Activated CD4-positive, alpha-beta T cell treated with anti-CD3 and anti-CD28 coated beads, Interleukin-2, amount 10 ng/mL, durations not matched to agents 24 days and 14 days (primary cell): Measurements from ENCODE around the gene CFAP251. TPM values are rescaled to one million over a fixed set of nuclear protein-coding genes. Genes with fewer than 3 reads are reported as not detected.
A peak's percentile ranks its signal among the peaks of the same experiment; 100 is the strongest.

ENCODE experiments used
- DNase-seq: peaks from one replicate; pipeline ENCODE4 v3.0.0; 2022
- H3K27ac Mint-ChIP-seq: one replicate; pipeline ENCODE4 v1.8.0; 2022; ENCODE audit warnings: mild to moderate bottlenecking, mixed read lengths
- H3K27me3 Mint-ChIP-seq: one replicate; pipeline ENCODE4 v1.8.0; 2022; ENCODE audit warnings: mixed read lengths
- H3K36me3 Mint-ChIP-seq: one replicate; pipeline ENCODE4 v1.8.0; 2022; ENCODE audit warnings: low read depth, mild to moderate bottlenecking, mixed read lengths
- H3K4me1 Mint-ChIP-seq: one replicate; pipeline ENCODE4 v1.8.0; 2021; ENCODE audit warnings: mixed read lengths
- H3K4me3 Mint-ChIP-seq: one replicate; pipeline ENCODE4 v1.8.0; 2022; ENCODE audit warnings: mild to moderate bottlenecking, moderate library complexity, mixed read lengths
- H3K9me3 Mint-ChIP-seq: one replicate; pipeline ENCODE4 v1.8.0; 2021; ENCODE audit warnings: mixed read lengths
- intact Hi-C: fragments of 100-400 bp; cut with micrococcal nuclease; formaldehyde crosslinking; loops from one replicate; pipeline ENCODE4 v1.15.1; 2023
- total RNA-seq: library from RNA; stranded (reverse); gene quantifications from 2 replicates; pipeline ENCODE4 v1.2.3, GENCODE V29; 2022

The CFAP251 gene
- total RNA-seq, 1 donor from 2014 or later: 1.1 TPM

DNA sequence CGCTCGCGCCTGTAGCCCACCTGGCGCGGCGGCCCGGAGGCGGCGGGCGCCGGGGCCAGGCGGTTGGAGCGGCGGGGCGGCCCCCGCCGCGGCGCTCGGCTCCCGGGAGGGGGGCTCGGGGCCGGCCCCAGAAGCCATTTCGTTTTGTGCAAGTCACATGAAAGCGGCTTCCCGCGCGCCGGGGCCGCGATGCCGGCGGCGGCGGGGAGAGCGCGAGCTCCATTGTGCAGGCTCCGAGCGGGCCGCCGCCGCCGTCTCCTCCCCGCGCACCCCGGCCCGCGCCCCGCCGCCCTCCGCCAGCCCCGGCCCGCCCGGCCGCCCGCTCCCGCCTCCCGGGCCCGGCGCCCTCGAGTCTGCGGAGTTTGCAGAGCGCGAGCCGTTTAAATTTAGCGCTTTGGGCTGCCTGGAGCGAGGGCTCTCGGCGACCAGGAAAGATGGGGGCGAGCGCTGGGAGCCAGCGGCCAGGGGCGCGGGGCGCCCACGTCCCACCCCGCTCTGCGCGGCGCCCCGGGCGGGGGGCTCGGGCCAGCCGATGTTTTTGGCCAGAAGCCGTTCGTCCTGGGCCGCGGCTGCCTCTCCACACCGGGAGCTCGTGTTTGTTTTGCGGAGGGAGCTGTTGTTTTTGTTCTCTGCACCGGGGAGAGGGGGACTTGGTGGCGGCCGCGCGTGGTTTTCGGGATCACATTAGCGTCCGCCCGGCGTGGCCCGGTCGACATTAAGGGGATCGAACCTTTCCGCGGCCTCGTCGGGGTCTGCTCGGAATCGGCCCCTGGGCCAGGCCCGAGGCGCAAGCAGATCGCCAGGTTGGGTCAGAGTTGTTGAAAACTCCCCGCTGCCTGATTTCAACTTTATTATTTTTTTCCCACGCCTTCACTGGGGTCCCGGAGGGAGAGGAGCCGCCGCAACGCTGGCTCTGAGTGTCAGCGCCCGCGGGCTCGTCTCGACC, 104.3 kb downstream of the CFAP251 start:
- Mint-ChIP-seq H3K4me3 (peak overlapping the region; percentile 82), H3K4me1 (peaks cover 13% of the 10 kb centered on the region), H3K27ac (peak overlapping the region; percentile 72), H3K36me3 (peaks cover 4% of the 10 kb centered on the region), H3K9me3 (no peaks in the 10 kb centered on the region), H3K27me3 (peaks cover 26% of the 10 kb centered on the region)
- intact Hi-C loops: loop anchor here (5.0 kb wide), 1 partner anchor 105 kb away; the partner anchor contains the start of gene CFAP251
- DNase-seq: peak; percentile 83

DNA sequence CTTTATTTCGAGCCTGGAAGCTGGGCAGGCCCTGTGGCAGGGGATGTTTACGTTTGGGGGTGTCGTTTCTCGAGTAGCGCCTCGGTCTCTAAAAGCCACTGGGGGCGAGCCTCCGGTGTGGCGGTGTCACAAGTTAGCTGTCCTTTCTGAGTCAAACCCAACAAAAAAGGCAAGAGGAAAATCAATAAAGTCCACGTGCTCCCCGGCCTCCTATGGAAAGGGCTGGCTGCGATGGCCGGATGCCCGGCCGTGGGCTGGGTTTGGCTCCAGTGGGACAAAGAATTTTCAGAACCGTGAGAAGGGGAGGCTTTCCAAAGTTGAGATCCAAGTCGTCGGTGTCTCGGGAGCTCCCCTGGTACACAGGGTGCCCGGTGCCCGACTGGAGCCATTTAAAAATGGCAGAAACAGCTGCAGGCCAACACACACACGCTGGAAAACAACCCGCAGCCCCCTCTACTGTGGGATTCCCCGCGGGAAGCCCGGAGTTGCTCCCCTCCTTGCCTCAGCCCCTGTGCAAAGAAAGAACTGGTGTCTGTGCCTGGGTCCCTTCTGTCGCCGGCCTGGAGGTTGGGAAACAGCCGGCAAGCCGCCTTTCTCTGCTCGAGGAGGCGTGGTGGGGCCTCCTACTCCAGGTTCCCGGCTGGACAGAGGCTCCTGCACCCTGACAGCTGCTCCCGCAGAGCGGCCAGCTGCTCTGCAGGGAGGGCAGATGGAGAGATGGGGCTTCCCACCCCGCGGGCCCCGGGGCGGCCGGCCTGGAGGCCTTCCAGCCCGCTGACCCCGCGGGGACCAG, 105.1 kb downstream of the CFAP251 start:
- peaks cover 4% of the 10 kb centered on the region for H3K36me3 Mint-ChIP-seq
- H3K4me1 Mint-ChIP-seq: peaks cover 13% of the 10 kb centered on the region
- no peaks in the 10 kb centered on the region for H3K9me3 Mint-ChIP-seq
- H3K27ac Mint-ChIP-seq: peak overlapping the region; percentile 72
- intact Hi-C loops: loop anchor here (5.0 kb wide), 1 partner anchor 106 kb away; the partner anchor contains the start of gene CFAP251
- peak; percentile 65 for DNase-seq
- H3K4me3 Mint-ChIP-seq: peak overlapping the region; percentile 82
- H3K27me3 Mint-ChIP-seq: peaks cover 26% of the 10 kb centered on the region

DNA sequence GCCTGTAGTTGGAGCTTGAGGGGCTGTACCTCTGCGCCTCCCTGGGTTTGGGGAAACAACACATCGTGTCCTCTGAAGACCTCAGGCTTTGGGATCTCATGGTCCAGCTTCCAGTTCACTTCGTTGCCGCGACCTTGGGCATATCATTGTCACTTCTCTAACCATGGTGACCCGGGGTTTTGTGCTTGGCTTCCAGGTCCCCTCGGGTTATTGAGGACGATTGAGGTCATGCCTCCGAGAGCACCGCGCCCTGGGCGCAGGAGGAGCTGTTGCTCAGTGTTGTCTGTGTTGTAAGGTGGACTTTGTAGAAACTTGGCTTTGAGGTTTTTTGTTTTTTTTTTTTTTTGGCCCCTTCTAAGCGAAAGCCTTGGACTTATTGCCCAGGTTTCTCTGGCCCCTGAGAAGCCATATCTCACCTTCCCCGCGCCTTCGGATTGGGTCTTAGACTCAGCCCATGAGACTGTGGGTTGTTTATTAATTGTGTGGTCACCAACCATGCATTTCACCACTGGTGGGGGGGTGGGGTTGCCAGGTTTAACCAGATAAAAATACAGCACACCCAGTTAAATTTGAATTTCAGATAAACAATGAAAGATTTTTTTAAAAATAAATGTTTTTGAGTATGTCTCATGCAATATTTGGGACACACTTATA, 105.9 kb downstream of the CFAP251 start:
- intact Hi-C loops: loop anchor here (5.0 kb wide), 1 partner anchor 107 kb away; the partner anchor contains the start of gene CFAP251
- H3K4me1 Mint-ChIP-seq: peaks cover 14% of the 10 kb centered on the region
- H3K36me3 Mint-ChIP-seq: peaks cover 2% of the 10 kb centered on the region
- H3K9me3 Mint-ChIP-seq: no peaks in the 10 kb centered on the region
- peaks cover 23% of the 10 kb centered on the region for H3K27me3 Mint-ChIP-seq
- DNase-seq: no peak
- no peak overlapping the region for H3K27ac Mint-ChIP-seq
- no peak overlapping the region for H3K4me3 Mint-ChIP-seq

DNA sequence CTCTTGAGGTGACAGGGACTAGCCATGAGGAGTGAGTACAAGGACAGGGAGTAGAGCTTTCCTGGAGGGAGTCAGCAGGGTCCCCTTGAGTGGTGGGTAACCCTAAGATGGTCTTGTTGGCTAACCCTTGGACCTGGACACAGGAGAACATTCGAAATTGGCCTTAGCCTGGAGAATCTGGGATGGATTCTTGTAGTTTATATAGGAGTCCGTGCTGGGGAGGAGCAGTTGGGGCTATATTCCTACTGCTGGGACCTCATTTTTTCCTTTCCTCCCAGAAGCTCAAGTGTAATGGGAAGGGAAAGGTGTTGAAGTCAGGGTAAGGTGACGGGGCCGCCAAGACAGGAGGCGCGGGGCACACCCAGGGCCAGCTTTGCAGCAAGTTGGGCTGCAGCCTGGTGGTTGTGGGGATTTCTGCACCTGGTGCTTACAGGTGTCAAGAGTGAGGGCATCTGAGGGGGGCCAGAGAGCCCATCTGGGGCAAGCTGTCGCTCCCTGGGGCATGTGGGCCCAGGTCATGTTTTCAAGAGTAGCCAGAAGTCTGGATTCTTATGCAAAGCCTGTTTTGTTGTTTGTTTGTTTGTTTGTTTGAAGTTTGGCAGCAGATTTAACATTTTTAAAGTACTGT, 108.4 kb downstream of the CFAP251 start:
- Mint-ChIP-seq H3K4me3 (no peak overlapping the region), H3K4me1 (peaks cover 7% of the 10 kb centered on the region), H3K27me3 (peaks cover 7% of the 10 kb centered on the region), H3K9me3 (no peaks in the 10 kb centered on the region), H3K36me3 (peaks cover under 1% of the 10 kb centered on the region), H3K27ac (no peak overlapping the region)
- DNase-seq: no peak
- intact Hi-C loops: no loop called here

DNA sequence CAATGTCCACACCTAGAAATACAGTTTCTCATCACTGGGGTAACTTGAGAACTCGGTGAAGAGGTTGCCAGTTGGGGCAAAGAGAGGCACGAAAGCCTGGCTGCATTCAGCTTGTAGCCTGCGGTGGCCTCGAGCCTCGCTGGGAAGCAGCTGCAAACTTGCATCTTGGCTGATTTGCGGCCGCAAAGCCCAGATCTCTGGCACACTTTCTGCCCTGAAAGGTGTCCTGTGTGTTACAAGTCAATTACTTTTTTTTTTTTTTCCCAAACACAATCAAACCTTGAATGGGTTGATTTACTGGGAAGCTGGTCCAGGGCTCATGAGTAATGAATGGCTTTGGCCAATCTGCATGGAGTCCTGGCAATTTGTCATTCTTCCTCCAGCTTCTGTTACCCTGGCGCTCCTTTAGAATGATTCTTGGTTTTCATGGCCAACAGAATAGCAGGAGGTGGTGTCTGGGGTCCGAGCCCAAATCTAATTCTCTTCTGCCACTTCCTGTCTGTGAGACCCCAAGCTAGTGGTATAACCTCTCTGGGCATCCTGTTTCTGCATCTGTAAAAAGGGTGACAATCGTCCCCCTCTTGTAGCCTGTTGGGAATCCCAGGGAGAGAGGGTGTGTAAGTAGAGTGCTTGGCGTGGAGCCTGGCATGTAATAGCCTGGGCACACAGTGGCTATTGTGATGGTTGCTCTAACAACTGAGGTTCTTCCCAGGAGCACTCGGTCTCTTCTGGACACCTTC, 109.9 kb downstream of the CFAP251 start:
- no peaks in the 10 kb centered on the region for H3K9me3 Mint-ChIP-seq
- H3K4me1 Mint-ChIP-seq: peaks cover 4% of the 10 kb centered on the region
- intact Hi-C loops: no loop called here
- no peak overlapping the region for H3K27ac Mint-ChIP-seq
- no peak for DNase-seq
- H3K27me3 Mint-ChIP-seq: peaks cover 2% of the 10 kb centered on the region
- no peak overlapping the region for H3K4me3 Mint-ChIP-seq
- H3K36me3 Mint-ChIP-seq: no peaks in the 10 kb centered on the region

DNA sequence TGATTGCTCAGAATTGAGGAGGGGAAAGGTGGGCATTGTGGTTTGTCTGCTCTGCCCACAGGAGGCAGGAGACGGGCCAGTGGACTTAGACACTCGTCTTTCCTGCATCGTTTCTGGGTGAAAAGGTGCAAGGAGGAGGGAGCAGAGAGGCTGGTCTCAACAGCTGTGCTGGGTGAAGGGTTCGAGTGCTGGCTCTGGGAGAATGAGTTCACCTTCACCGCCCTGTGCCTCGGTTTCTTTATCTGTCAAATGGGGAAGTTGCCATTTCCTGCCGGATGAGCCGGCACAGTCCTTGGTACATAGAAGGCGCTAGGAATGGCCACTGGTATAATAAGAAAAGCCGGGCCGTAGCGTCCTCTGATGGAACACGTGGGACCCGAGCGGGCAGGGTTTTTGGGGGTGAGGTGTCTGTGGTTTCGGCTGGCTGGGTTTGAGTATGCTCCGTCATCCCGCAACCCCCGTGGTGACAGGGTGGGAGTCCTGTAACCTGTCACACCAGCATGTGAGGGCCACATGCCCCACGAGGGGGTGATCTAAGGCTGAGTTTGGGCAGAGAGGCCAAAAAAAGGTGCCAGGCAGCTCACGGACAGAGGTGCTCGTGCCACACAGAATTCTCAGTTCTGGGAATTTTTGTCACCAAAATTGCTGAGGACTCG, 110.6 kb downstream of the CFAP251 start:
- H3K27ac Mint-ChIP-seq: no peak overlapping the region
- intact Hi-C loops: no loop called here

DNA sequence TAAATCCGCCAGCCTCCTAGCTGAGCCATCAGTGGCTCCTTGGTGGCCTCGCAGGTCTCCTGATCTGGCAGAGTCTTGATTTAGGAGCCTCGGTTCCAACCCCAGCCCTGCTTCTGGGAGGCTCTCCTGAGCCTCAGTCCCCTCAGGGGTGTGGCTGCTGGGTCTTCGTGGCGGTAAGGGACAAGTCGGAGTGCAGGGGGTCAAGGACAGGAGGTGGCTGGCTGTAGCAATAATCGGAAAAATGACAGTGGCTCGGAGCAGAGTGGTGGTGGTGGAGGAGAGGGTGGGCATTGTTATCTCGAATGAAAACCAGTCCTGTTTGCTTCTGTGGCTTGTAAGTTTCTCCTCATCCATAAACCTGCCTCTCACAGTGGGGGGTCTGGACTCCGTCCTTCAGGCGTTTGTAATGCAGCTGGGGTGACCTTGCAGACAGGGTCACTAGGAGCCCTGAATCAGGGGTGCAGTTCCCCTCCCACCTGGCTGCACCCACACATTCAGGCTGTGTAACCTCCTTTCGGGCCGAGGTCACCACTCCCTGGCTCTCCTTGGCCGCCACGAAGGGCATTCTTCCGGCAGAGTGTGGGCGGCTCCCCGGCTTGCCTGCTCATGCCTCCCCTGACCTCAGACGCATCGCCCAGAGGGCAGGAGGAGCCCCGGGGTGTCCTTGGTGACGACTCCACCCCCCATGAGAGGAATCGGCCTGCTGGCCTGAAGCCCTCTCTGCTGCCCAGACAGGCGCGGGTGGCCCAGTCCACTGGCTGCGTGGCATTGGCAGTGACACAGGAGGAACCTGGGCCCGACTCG, 111.4 kb downstream of the CFAP251 start:
- Mint-ChIP-seq H3K27ac (no peak overlapping the region), H3K4me3 (no peak overlapping the region), H3K9me3 (no peaks in the 10 kb centered on the region), H3K27me3 (no peaks in the 10 kb centered on the region), H3K36me3 (peaks cover 2% of the 10 kb centered on the region), H3K4me1 (peaks cover 1% of the 10 kb centered on the region)
- intact Hi-C loops: no loop called here
- no peak for DNase-seq

More for the DNA sequence above, 110.6 kb downstream of the CFAP251 start:
- no peak for DNase-seq
- no peak overlapping the region for H3K4me3 Mint-ChIP-seq
- H3K27me3 Mint-ChIP-seq: no peaks in the 10 kb centered on the region
- H3K9me3 Mint-ChIP-seq: no peaks in the 10 kb centered on the region
- H3K36me3 Mint-ChIP-seq: peaks cover 2% of the 10 kb centered on the region
- H3K4me1 Mint-ChIP-seq: peaks cover 1% of the 10 kb centered on the region

DNA sequence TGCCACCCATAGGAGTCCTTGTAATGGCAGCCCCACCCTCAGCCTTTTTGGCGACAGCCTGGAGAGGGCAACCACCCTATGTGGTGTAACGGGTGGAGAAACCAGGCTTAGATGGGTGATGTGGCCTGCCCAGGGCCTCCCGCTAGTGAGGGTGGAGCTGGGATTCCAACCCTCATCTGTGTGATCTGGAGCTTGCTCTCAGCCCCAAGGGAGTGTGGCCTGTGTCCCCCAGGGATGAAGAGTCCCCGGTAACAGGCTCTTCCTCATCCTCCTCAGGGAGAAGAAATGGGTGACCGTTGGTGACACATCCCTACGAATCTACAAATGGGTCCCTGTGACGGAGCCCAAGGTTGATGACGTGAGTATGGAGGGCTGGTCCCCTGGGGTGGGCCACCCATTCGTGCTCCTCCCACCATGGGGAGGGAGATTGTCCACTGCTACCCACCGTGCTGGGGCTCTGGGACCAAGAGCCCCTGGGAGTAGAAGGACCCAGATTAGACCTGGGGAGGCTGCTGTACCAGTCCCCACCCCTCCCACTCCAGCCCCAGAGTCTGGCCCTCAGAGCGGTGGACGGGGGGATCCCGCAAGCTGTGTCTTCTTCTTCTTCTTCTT, 112.1 kb downstream of the CFAP251 start:
- no peak for DNase-seq
- Mint-ChIP-seq H3K27ac (no peak overlapping the region), H3K27me3 (no peaks in the 10 kb centered on the region), H3K36me3 (peaks cover 2% of the 10 kb centered on the region), H3K4me3 (no peak overlapping the region), H3K4me1 (peaks cover 1% of the 10 kb centered on the region), H3K9me3 (no peaks in the 10 kb centered on the region)
- intact Hi-C loops: no loop called here

DNA sequence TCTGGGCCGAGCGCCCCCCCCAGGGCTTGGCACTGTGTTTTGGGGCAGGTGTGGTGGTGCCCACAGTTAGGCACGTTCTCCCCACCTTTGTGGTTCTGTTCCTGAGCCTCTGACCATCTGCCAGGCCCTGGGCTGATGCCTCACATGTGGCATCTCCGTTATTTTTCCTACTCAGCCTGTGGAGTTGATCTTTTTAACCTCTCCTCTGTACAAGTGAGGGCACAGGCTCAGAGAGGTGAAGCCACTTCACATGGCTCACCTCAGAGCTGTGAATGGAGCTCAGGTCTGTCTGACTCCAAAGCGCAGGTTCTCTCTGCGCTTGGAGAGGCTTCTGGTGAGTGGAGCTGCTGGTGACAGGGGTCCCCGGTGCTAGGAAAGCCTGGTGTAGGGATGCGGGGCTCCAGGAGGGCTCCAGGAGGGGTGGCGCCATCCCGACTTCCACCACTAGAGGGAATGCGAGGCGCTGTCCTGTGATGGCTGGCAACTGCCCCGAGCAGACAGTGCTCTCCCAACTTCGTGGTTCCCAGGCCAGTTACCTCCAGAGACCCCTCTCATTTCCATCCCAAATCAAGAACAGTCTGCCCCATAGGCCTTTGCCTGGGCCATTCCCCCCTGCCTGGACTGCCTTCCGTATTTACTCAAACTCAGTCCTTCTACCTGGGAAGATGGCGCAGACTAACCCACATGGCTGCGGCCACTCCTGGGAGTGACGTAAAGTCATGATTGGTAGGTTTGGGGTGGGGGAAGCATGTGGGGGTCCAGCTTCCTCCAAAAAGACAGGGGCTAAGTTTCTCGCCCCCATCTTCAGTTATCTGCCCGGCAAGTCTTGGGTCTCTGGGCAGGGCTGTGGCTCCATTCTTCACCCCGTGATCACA, 113.2 kb downstream of the CFAP251 start:
- peaks cover 1% of the 10 kb centered on the region for H3K4me1 Mint-ChIP-seq
- no peaks in the 10 kb centered on the region for H3K9me3 Mint-ChIP-seq
- no peak overlapping the region for H3K27ac Mint-ChIP-seq
- H3K4me3 Mint-ChIP-seq: no peak overlapping the region
- intact Hi-C loops: no loop called here
- H3K36me3 Mint-ChIP-seq: peaks cover 2% of the 10 kb centered on the region
- no peaks in the 10 kb centered on the region for H3K27me3 Mint-ChIP-seq
- DNase-seq: peak; percentile 86

DNA sequence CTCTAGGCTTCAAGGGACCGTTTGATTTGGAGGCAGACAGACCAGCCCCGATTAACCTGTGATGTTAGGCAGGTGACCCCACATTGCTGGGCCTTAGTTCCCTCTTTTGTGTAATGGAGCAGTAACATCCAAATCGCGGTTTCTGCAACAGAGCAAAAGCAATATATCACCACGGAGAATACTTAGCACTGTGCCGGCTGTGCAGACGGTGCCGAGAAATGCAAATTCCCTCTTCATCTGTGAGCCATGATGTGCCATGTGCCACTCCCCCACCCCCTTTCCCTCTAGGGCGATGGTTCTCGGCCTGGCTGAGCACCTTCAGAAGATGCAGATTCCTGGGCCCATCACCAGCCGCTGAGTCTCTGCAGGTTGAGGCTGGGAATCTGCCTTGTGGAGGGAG, 114.2 kb downstream of the CFAP251 start:
- Mint-ChIP-seq H3K27me3 (no peaks in the 10 kb centered on the region), H3K4me1 (peaks cover 1% of the 10 kb centered on the region), H3K4me3 (no peak overlapping the region), H3K36me3 (peaks cover 2% of the 10 kb centered on the region), H3K9me3 (no peaks in the 10 kb centered on the region), H3K27ac (no peak overlapping the region)
- intact Hi-C loops: no loop called here
- no peak for DNase-seq

DNA sequence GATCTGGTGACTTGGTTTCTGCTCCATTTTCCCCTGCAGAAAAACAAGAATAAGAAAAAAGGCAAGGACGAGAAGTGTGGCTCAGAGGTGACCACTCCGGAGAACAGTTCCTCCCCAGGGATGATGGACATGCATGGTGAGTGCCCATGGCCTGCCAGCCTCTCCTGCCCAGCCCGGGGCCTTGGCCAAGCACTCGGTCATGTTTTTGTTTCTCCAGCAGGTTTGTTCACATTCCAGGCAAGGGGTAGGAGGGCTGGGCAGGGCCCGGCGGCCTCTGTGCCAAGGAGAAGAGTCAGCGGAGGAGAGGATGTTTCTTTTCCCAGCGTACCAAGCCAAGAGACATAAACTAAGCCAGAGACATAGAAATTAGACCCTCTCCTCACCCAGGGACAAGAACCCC, 116.9 kb downstream of the CFAP251 start:
- H3K9me3 Mint-ChIP-seq: no peaks in the 10 kb centered on the region
- H3K4me1 Mint-ChIP-seq: no peaks in the 10 kb centered on the region
- no peak for DNase-seq
- intact Hi-C loops: no loop called here
- no peak overlapping the region for H3K4me3 Mint-ChIP-seq
- H3K27ac Mint-ChIP-seq: no peak overlapping the region
- peaks cover 2% of the 10 kb centered on the region for H3K36me3 Mint-ChIP-seq
- no peaks in the 10 kb centered on the region for H3K27me3 Mint-ChIP-seq
